ENCODE data around the gene TET2. TPM values are rescaled to one million over a fixed set of nuclear protein-coding genes. Genes with fewer than 3 reads are reported as not detected.

TET2 gene
- total RNA-seq, 1 donor from 2014 or later, result 51.2 TPM

- Mint-ChIP-seq H3K27ac (no peak overlapping the region), H3K36me3 (ENCODE audit: low read depth) (peaks cover 33% of the 10 kb centered on the region), H3K27me3 (no peaks in the 10 kb centered on the region), H3K4me1 (peaks cover 18% of the 10 kb centered on the region), H3K4me3 (no peak overlapping the region), H3K9me3 (no peaks in the 10 kb centered on the region)
- intact Hi-C loops (cut with micrococcal nuclease), result loop anchor here (5.0 kb wide), 1 partner anchor 42 kb away; no protein-coding TSS in a partner anchor
- ATAC-seq (ENCODE audit: low read depth) (no peak), DNase-seq (no peak)
- no peak for TF ChIP-seq CTCF (IDR thresholded peaks at IDR 0.05)
- CTCF ChIA-PET, result no interaction called here
- POLR2A ChIA-PET, result no interaction called here
Observed at GRCh38 chr4:105215609-105216313, 69.1 kb downstream of the TET2 start.

GRCh38 chr4:105225500-105225899 is 78.8 kb downstream of the TET2 start:
- ChIA-PET POLR2A (no interaction called here), CTCF (interaction anchor here (0.7 to 0.8 kb wide), 2 partner anchors 22 to 28 kb away, joined by 3 to 4 read pairs; no protein-coding TSS in a partner anchor)
- H3K4me1 Mint-ChIP-seq, result peaks cover 14% of the 10 kb centered on the region
- H3K27ac Mint-ChIP-seq, result no peak overlapping the region
- no peak overlapping the region for H3K4me3 Mint-ChIP-seq
- H3K36me3 Mint-ChIP-seq (ENCODE audit: low read depth), result peaks cover 14% of the 10 kb centered on the region
- intact Hi-C loops (cut with micrococcal nuclease), result no loop called here
- no peaks in the 10 kb centered on the region for H3K27me3 Mint-ChIP-seq
- ATAC-seq (ENCODE audit: low read depth) (no peak), DNase-seq (no peak)
- no peak for TF ChIP-seq CTCF (IDR thresholded peaks at IDR 0.05)
- H3K9me3 Mint-ChIP-seq, result peaks cover 3% of the 10 kb centered on the region

GRCh38 chr4:105227054-105227453 is 80.4 kb downstream of the TET2 start:
- ChIA-PET CTCF (no interaction called here), POLR2A (no interaction called here)
- H3K27ac Mint-ChIP-seq, result no peak overlapping the region
- no peak overlapping the region for H3K4me3 Mint-ChIP-seq
- peaks cover 13% of the 10 kb centered on the region for H3K4me1 Mint-ChIP-seq
- H3K36me3 Mint-ChIP-seq (ENCODE audit: low read depth), result peaks cover 12% of the 10 kb centered on the region
- TF ChIP-seq CTCF (IDR thresholded peaks at IDR 0.05), result no peak
- H3K9me3 Mint-ChIP-seq, result peaks cover 3% of the 10 kb centered on the region
- intact Hi-C loops (cut with micrococcal nuclease), result no loop called here
- ATAC-seq (ENCODE audit: low read depth) (no peak), DNase-seq (no peak)
- no peaks in the 10 kb centered on the region for H3K27me3 Mint-ChIP-seq

GRCh38 chr4:105230287-105230686 is 83.6 kb downstream of the TET2 start:
- ChIA-PET CTCF (no interaction called here), POLR2A (no interaction called here)
- H3K36me3 Mint-ChIP-seq (ENCODE audit: low read depth), result peaks cover 22% of the 10 kb centered on the region
- ATAC-seq (ENCODE audit: low read depth) (no peak), DNase-seq (no peak)
- no peak for TF ChIP-seq CTCF (IDR thresholded peaks at IDR 0.05)
- H3K27ac Mint-ChIP-seq, result no peak overlapping the region
- no peak overlapping the region for H3K4me3 Mint-ChIP-seq
- no peaks in the 10 kb centered on the region for H3K27me3 Mint-ChIP-seq
- intact Hi-C loops (cut with micrococcal nuclease), result no loop called here
- H3K4me1 Mint-ChIP-seq, result peaks cover 31% of the 10 kb centered on the region
- H3K9me3 Mint-ChIP-seq, result no peaks in the 10 kb centered on the region

- peaks cover 47% of the 10 kb centered on the region for H3K4me1 Mint-ChIP-seq
- CTCF ChIA-PET, result no interaction called here
- DNase-seq (no peak), ATAC-seq (ENCODE audit: low read depth) (no peak)
- H3K27me3 Mint-ChIP-seq, result no peaks in the 10 kb centered on the region
- intact Hi-C loops (cut with micrococcal nuclease), result no loop called here
- H3K36me3 Mint-ChIP-seq (ENCODE audit: low read depth), result peaks cover 36% of the 10 kb centered on the region
- no peak overlapping the region for H3K27ac Mint-ChIP-seq
- H3K9me3 Mint-ChIP-seq, result no peaks in the 10 kb centered on the region
- no peak overlapping the region for H3K4me3 Mint-ChIP-seq
- no peak for TF ChIP-seq CTCF (IDR thresholded peaks at IDR 0.05)
- POLR2A ChIA-PET, result no interaction called here
Observed at GRCh38 chr4:105232374-105232773, 85.7 kb downstream of the TET2 start.

Measured in activated B cell treated with CpG ODN at 0.5 μM for 24 hours (primary cell).